GM21529 (cell line): ENCODE results near the gene BCL11A.

Experiments used
- ATAC-seq: cut with Tn5 transposase; IDR thresholded peaks from one replicate; pipeline ENCODE4 v1.9.1; 2021; ENCODE audit not compliant: unreplicated experiment

BCL11A gene

DNA sequence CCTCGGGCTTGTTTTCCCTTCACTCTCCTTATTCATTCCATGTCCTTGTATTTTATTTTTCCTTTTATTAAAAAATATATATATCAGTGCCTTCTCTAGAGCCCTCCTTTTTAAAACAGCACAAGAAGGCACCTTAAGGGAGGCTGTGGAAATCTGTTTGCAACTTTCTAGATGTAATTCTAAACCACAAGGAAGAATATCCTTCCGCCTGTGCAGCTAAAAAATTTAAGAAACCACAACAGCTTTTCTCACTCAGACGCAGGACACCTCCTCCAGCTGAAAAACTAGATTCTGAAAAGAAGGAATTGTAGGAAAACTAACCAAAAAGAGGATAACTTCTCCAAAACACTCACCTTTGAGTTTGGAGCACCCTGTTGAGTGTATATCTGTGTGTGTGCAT is 142.2 kb downstream of the BCL11A start:
- no peak for ATAC-seq

- no peak for ATAC-seq
These were observed 142.9 kb downstream of the BCL11A start for GRCh38 chr2:60410456-60411146.

DNA sequence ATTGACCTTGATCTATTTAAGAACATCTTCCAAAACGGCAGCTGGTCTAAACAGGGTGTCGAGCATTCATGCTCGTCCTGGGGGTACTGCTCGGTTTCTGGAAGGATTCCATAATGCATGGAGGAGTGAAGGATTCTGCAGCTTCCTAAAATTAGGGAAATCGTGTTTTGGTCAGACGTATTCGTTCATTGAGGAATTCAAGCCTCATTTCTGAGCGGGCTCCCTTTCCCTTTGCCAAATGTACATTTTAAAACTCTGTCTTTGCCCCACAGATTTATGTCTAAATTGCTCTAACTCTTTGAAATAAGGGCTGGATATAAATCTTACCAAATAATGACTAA is 144.0 kb downstream of the BCL11A start:
- no peak for ATAC-seq

- no peak for ATAC-seq
These were observed 144.5 kb downstream of the BCL11A start for GRCh38 chr2:60408811-60409530.

- no peak for ATAC-seq
These were observed 145.2 kb downstream of the BCL11A start for GRCh38 chr2:60408207-60408606.

DNA sequence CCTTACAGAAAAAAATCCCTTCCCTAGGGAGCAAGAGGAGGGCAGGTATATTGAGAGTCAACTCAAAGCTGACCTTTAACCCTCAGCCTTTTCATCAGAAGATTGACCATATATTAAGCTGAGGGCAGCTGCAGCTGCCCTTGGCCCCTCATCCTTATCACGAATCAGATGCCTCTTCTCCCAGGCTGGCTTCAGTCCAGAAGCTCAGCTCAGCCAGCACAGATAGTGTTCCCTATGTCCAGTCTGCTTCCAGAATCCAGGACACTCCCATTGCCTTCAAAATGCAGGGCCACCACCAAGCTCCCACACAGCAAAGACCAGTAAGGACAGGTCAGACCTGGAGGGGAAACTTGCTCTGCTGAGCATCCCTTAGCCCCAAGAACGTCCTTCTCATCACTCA is 146.1 kb downstream of the BCL11A start:
- no peak for ATAC-seq

DNA sequence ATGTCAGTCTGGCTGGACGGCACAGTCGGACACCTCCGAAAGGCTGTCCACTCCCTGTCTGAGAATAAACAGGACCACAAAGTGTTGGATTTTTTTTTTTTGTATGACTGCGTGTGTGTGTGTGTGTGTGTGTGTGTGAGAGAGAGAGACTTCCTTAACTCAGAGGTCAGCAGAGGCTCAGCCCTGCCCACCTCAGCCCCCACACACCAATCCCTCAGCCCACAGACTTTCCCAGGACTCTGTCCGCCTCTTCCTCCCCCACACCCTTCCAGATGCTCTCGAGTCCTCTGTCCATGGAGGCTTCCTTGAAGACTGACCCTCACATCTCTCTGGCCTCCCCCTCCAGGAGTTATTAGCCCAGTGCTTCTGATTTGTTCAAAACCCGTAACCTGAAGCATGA is 147.3 kb downstream of the BCL11A start:
- ATAC-seq, result no peak

GRCh38 chr2:60405271-60405919 is 148.1 kb downstream of the BCL11A start:
- ATAC-seq, result no peak
